K562 (cell line): Measurements from ENCODE around the gene PHLDB3. TPM values are rescaled to one million over a fixed set of nuclear protein-coding genes. Genes with fewer than 3 reads are reported as not detected.

Source experiments
- ATAC-seq: fragments of 200-7000 bp; cut with Tn5 transposase; 3 replicates; pipeline ENCODE4 v1.9.1; 2020; ENCODE audit warnings: moderate library complexity
- BruUV-seq: library from RNA; stranded (reverse); fragments of 400-500 nt; replicated peaks from 2 replicates; lab custom pipeline; 2021; lab: Mats Ljungman, UMichigan
- CTCF ChIA-PET: fragments of 300-600 bp; formaldehyde crosslinking; extraction: SDS; loops from one replicate; lab custom pipeline; 2021; ENCODE audit warnings: low intra/inter-chr PET ratio; lab: Yijun Ruan, JAX
- POLR2A ChIA-PET: fragments of 300-600, 350-650 bp; sonication (Branson Sonifier 250); formaldehyde crosslinking; extraction: SDS; loops from one replicate; lab custom pipeline; 2021; ENCODE audit warnings: antibody characterized with exemption, inconsistent platforms; lab: Yijun Ruan, JAX
- DNase-seq, 4 experiments: peaks; one replicate each; pipeline versions ENCODE4 v3.0.0 to v3.0.0-alpha.2; 2011 to 2018; ENCODE audit warnings: low spot score in 3 of 4, mixed read lengths in 3 of 4; ENCODE audit errors: extremely low read depth in 1 of 4
- FAIRE-seq: peaks from 2 replicates; lab custom pipeline; 2011; peaks lifted over from hg19 to GRCh38; lab: Jason Lieb, UNC
- H2AFZ ChIP-seq: 2 replicates; pipeline ENCODE4 v1.6.0; 2011; ENCODE audit warnings: low read depth, low read length, control low read depth, inconsistent platforms
- H3K27ac ChIP-seq: fragments of 200-600 bp; 3 replicates; pipeline ENCODE4 v1.8.0; 2011; ENCODE audit warnings: low read depth, mild to moderate bottlenecking, control low read depth, inconsistent platforms, low read length, moderate library complexity, mixed read lengths; ENCODE audit errors: extremely low read depth
- H3K27me3 ChIP-seq, 2 experiments: fragments of 300-600 bp in 1 of 2; 2 replicates in 1 of 2; 3 replicates in 1 of 2; pipeline versions ENCODE4 v1.6.0 to v1.8.0; 2011; ENCODE audit warnings: inconsistent platforms in 2 of 2, low read length in 2 of 2, mild to moderate bottlenecking in 1 of 2, mixed read lengths in 1 of 2, moderate library complexity in 1 of 2; ENCODE audit not compliant: control insufficient read depth in 2 of 2, insufficient read depth in 2 of 2
- H3K36me3 ChIP-seq: fragments of 300-600 bp; 3 replicates; pipeline ENCODE4 v1.8.0; 2011; ENCODE audit warnings: mild to moderate bottlenecking, low read length, inconsistent platforms; ENCODE audit not compliant: control insufficient read depth, insufficient read depth
- H3K4me1 ChIP-seq, 2 experiments: fragments of 200-600 bp in 1 of 2; replicated peaks in 1 of 2; 2 replicates in 1 of 2; 3 replicates in 1 of 2; pipeline versions ENCODE4 v1.5.1 to v1.8.0; 2011; ENCODE audit warnings: inconsistent platforms in 2 of 2, low read length in 2 of 2, mild to moderate bottlenecking in 1 of 2, mixed read lengths in 1 of 2, moderate library complexity in 1 of 2; ENCODE audit not compliant: control insufficient read depth in 2 of 2, insufficient read depth in 2 of 2
- H3K4me2 ChIP-seq: 2 replicates; pipeline ENCODE4 v1.6.1; 2011; ENCODE audit warnings: low read length, control low read depth, inconsistent platforms, mixed read lengths; ENCODE audit not compliant: insufficient read depth
- H3K4me3 ChIP-seq: fragments of 200-600 bp; sonication (generic), shearing (Covaris generic); 2 replicates; pipeline ENCODE4 v1.5.1; 2016; ENCODE audit warnings: control low read depth, inconsistent platforms
- H3K79me2 ChIP-seq: fragments of 200-600 bp; 3 replicates; pipeline ENCODE4 v1.8.0; 2011; ENCODE audit warnings: low read length, inconsistent platforms; ENCODE audit not compliant: control insufficient read depth, insufficient read depth
- H3K9ac ChIP-seq, 2 experiments: 2 replicates each; pipeline versions ENCODE4 v1.6.0 to v1.6.1; 2011; ENCODE audit warnings: low read depth in 2 of 2, low read length in 2 of 2, control low read depth in 1 of 2, inconsistent platforms in 1 of 2, mild to moderate bottlenecking in 1 of 2, mixed read lengths in 1 of 2; ENCODE audit not compliant: insufficient read depth in 1 of 2
- H3K9me1 ChIP-seq: one replicate; pipeline ENCODE4 v1.6.0; 2011; ENCODE audit warnings: inconsistent platforms, mild to moderate bottlenecking, low read length, moderate library complexity; ENCODE audit not compliant: control insufficient read depth, insufficient read depth
- H3K9me3 ChIP-seq: replicated peaks from 2 replicates; pipeline ENCODE4 v1.5.1; 2011; ENCODE audit warnings: low read depth, low read length, inconsistent platforms; ENCODE audit not compliant: control insufficient read depth, insufficient read depth
- H4K20me1 ChIP-seq: replicated peaks from 2 replicates; pipeline ENCODE4 v1.6.1; 2011; ENCODE audit warnings: low read length, inconsistent platforms, mixed read lengths; ENCODE audit not compliant: control insufficient read depth, insufficient read depth
- BCLAF1 ChIP-seq, 2 experiments: fragments of 450-650 bp in 1 of 2; IDR thresholded peaks; 2 replicates each; pipeline ENCODE4 v1.6.1; 2011 to 2017; ENCODE audit warnings: low read depth in 2 of 2, antibody characterized with exemption in 1 of 2, borderline replicate concordance in 1 of 2, low read length in 1 of 2, mild to moderate bottlenecking in 1 of 2, mixed read lengths in 1 of 2; ENCODE audit not compliant: control insufficient read depth in 1 of 2
- BCOR ChIP-seq: fragments of 450-650 bp; IDR thresholded peaks from 2 replicates; pipeline ENCODE4 v1.6.1; 2016
- C11orf30 ChIP-seq: fragments of 450-650 bp; IDR thresholded peaks from 2 replicates; pipeline ENCODE4 v1.6.1; 2016; ENCODE audit warnings: low read depth, mild to moderate bottlenecking
- E2F1 ChIP-seq: sonication (generic); formaldehyde crosslinking; IDR thresholded peaks from 2 replicates; pipeline ENCODE4 v1.8.1; 2023; ENCODE audit warnings: mild to moderate bottlenecking, missing genetic modification reagents, moderate library complexity
- HMGN3 ChIP-seq: IDR thresholded peaks from 2 replicates; pipeline ENCODE4 v1.6.1; 2011; ENCODE audit warnings: borderline replicate concordance, low read depth, mild to moderate bottlenecking, mixed read lengths, low read length; ENCODE audit not compliant: insufficient read length; ENCODE audit errors: extremely low read depth
- HMGXB4 ChIP-seq: sonication (generic); formaldehyde crosslinking; IDR thresholded peaks from 2 replicates; pipeline ENCODE4 v1.8.1; 2023; ENCODE audit warnings: mild to moderate bottlenecking, missing genetic modification reagents
- HNRNPL ChIP-seq: fragments of 200-400 bp; formaldehyde crosslinking; IDR thresholded peaks from 2 replicates; pipeline ENCODE4 v1.6.1; 2017; ENCODE audit warnings: low read depth, mild to moderate bottlenecking, low read length
- MAFF ChIP-seq: IDR thresholded peaks from 2 replicates; pipeline ENCODE4 v1.6.1; 2012; ENCODE audit warnings: low read length, improper control_type of control experiment
- MAFG ChIP-seq: fragments of 450-650 bp; conservative IDR thresholded peaks from 2 replicates; pipeline ENCODE4 v1.6.1; 2016; ENCODE audit warnings: missing genetic modification characterization, missing compliant biosample characterization
- MAFK ChIP-seq: IDR thresholded peaks from 2 replicates; pipeline ENCODE4 v1.6.1; 2011; ENCODE audit warnings: low read length, improper control_type of control experiment
- NFRKB ChIP-seq: fragments of 450-650 bp; IDR thresholded peaks from 2 replicates; pipeline ENCODE4 v1.6.1; 2016; ENCODE audit warnings: low read depth
- SMARCA4 ChIP-seq: fragments of 450-650 bp; IDR thresholded peaks from 2 replicates; pipeline ENCODE4 v1.6.1; 2016
- ZNF133 ChIP-seq: fragments of 250-450 bp; sonication (Bioruptor Pico); IDR thresholded peaks from 2 replicates; pipeline ENCODE4 v1.4.0; 2020; ENCODE audit warnings: mild to moderate bottlenecking
- ZNF140 ChIP-seq: fragments of 250-450 bp; sonication (Bioruptor Pico); IDR thresholded peaks from 2 replicates; pipeline ENCODE4 v1.8.0; 2021; ENCODE audit warnings: moderate library complexity, mild to moderate bottlenecking, inconsistent platforms
- ZNF316 ChIP-seq: fragments of 450-650 bp; IDR thresholded peaks from 2 replicates; pipeline ENCODE4 v1.6.1; 2016
- WGBS: fragments of 100-300 bp; shearing (Covaris generic); methylation state at CpG from one replicate; pipeline ENCODE4 v1.1.6; 2016; ENCODE audit warnings: low coverage, mixed read lengths; ENCODE audit not compliant: insufficient coverage; ENCODE audit errors: missing lambda C conversion rate; 5-methylcytosine and 5-hydroxymethylcytosine counted together
- in situ Hi-C: fragments of 300-500 bp; cut with MboI; formaldehyde crosslinking; loops from 4 replicates; pipeline ENCODE4 v1.15.0; 2018; ENCODE audit warnings: inconsistent platforms, mixed read lengths
- intact Hi-C: fragments of 100-400 bp; cut with micrococcal nuclease; formaldehyde crosslinking; loops from 2 replicates; pipeline ENCODE4 v1.14.2; 2022
- polyA plus RNA-seq, 8 experiments: library from polyadenylated mRNA; depleted of rRNA in 4 of 8; stranded (reverse) in 5 of 8; unstranded in 3 of 8; fragments of >200 nt; fragmentation: Nextera tagmentation in 2 of 8; fragmentation: Illumina TruSeq in 1 of 8; extraction: Ambion mirVana in 2 of 8; extraction: Trizol in 1 of 8; gene quantifications; 2 replicates each; pipeline versions ENCODE4 v1.2.1 to v1.2.3, GENCODE V29; 2011 to 2014; ENCODE audit warnings: inconsistent platforms in 1 of 8, missing spikeins in 1 of 8
- total RNA-seq, 7 experiments: library from RNA; depleted of rRNA in 6 of 7; stranded (reverse); fragments of >200 nt in 6 of 7; fragmentation: Illumina TruSeq in 2 of 7; extraction: Trizol in 2 of 7; gene quantifications; 2 replicates each; pipeline versions ENCODE4 v1.2.1 to v1.2.3, GENCODE V29; 2011 to 2021; ENCODE audit warnings: low replicate concordance in 1 of 7
- TF ChIP-seq, protein P1 (sequence below): sonication (generic); formaldehyde crosslinking; IDR thresholded peaks from 2 replicates; pipeline ENCODE4 v1.8.0; 2022; ENCODE audit warnings: missing genetic modification reagents, mild to moderate bottlenecking, moderate library complexity, borderline replicate concordance

The PHLDB3 gene
- total and polyA plus RNA-seq, 9 of the 15 experiments (the other 6 are each of a cell fraction or from before 2014, with no cell fraction given): 0.04 to 23.5 (median 3.9) TPM

DNA sequence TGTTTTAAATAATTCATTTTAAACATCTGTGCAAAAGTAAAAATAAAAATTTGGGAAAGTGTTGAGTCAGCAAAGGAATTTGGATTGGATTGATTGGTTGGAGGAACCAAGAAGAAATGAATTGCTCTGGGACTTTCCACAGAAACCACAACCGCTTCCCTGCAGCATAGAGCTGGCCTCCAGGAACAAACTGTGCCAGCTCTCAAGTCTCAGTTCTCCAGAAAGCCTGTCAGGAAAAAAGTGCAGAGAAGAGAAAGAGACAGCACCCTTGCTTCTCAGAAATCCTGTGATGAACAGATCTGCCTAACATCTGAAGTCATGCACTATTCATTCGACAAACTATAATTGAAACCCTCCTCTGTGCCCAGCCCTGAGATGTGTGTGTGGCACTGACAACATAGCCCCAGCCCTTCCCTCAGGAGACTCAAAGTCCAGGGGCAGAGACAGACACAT lies 54.0 kb downstream of the PHLDB3 start:
- CTCF ChIA-PET: interaction anchor here (1.2 kb wide), 1 partner anchor 69 kb away, joined by 5 read pairs; no protein-coding TSS in a partner anchor
- ATAC-seq: no peak
- H3K9me1 ChIP-seq: no peaks in the 10 kb centered on the region
- H3K9ac ChIP-seq: no peak overlapping the region
- H2AFZ ChIP-seq: no peak overlapping the region
- in situ Hi-C loops: no loop called here
- H3K4me2 ChIP-seq: no peak overlapping the region
- intact Hi-C loops: no loop called here
- POLR2A ChIA-PET: interaction anchor here (0.7 kb wide), 1 partner anchor 18 kb away, joined by 3 read pairs; no protein-coding TSS in a partner anchor
- H3K79me2 ChIP-seq: no peaks in the 10 kb centered on the region
- no peaks in the 10 kb centered on the region for H3K36me3 ChIP-seq
- TF ChIP-seq E2F1: no peak
- no peak for TF ChIP-seq ZNF140 (CRISPR knock-in tag)
- peak; percentile 79 for TF ChIP-seq MAFK
- peak; percentile 74 for TF ChIP-seq MAFG
- TF ChIP-seq HMGN3: no peak
- TF ChIP-seq NFRKB: no peak
- no peak for TF ChIP-seq ZNF133
- TF ChIP-seq HNRNPL: no peak
- TF ChIP-seq SMARCA4: no peak
- TF ChIP-seq BCOR: no peak
- TF ChIP-seq HMGXB4: no peak
- peak; percentile 73 for TF ChIP-seq MAFF
- TF ChIP-seq ZNF316: peak; percentile 88
- TF ChIP-seq, protein P1, sequence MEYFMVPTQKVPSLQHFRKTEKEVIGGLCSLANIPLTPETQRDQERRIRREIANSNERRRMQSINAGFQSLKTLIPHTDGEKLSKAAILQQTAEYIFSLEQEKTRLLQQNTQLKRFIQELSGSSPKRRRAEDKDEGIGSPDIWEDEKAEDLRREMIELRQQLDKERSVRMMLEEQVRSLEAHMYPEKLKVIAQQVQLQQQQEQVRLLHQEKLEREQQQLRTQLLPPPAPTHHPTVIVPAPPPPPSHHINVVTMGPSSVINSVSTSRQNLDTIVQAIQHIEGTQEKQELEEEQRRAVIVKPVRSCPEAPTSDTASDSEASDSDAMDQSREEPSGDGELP (CRISPR knock-in tag): no peak
- peak; percentile 78 for TF ChIP-seq C11orf30
- TF ChIP-seq BCLAF1 (IDR thresholded peaks at IDR 0.05; ENCODE audit: borderline replicate concordance in 1 of 2, control insufficient read depth in 1 of 2, low read depth in 2 of 2, low read length in 1 of 2): no peak
- TF ChIP-seq, all 486 proteins: peak for 5
- Histone ChIP-seq H3K27ac (no peak overlapping the region), H3K4me3 (no peak overlapping the region), H3K27me3 (no peaks in the 10 kb centered on the region), H3K9me3 (no peaks in the 10 kb centered on the region; the same call in 1 of the 2 replicates), H3K4me1 (no peaks in the 10 kb centered on the region; a peak in 2 of 5 replicates), H4K20me1 (no peaks in the 10 kb centered on the region)
- no peak for DNase-seq
- no peak for FAIRE-seq
- no TSS peak for BruUV-seq
- WGBS: 5% methylated on average over 2 of the region's 2 CpGs
